LNCAP (cell line): ENCODE data around the gene RETREG2.

ENCODE experiments used
- TF ChIP-seq, protein P1 (sequence below): fragments of 450-650 bp; IDR thresholded peaks from 2 replicates; pipeline ENCODE4 v1.5.1; 2017; ENCODE audit warnings: mild to moderate bottlenecking

RETREG2 gene

DNA sequence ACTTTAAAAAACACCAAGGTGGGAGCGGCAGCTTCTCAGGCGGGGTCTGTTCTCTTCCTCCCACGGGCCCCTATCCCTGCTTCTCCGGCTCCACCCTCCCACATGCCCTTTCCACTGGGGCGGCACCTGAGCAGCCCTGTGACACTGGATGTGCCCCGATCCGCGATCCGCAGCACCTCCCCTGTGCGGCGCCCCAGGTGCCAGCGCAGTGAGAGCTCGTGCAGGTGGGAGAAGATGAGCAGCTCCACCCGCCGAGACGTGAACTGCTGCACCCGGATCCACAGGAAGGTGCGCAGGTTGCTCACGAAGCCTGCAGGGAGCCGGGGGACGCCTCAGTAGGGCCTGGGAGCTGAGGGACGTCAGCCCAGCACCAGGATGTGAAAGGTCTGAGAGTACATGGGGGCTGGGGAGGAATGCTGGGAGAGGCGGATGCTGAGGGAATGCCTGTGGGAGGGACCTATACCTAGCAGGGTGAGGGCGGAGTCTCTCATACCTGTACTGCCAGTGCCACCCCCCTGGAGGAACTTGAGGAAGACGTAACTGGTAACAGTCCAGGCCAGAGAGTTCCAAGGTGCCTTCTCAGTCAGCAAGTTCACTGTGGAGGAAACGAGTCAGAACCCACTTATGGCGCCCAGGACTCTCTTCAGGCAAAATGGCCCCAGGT is 37.9 kb downstream of the RETREG2 start:
- TF ChIP-seq, protein P1, sequence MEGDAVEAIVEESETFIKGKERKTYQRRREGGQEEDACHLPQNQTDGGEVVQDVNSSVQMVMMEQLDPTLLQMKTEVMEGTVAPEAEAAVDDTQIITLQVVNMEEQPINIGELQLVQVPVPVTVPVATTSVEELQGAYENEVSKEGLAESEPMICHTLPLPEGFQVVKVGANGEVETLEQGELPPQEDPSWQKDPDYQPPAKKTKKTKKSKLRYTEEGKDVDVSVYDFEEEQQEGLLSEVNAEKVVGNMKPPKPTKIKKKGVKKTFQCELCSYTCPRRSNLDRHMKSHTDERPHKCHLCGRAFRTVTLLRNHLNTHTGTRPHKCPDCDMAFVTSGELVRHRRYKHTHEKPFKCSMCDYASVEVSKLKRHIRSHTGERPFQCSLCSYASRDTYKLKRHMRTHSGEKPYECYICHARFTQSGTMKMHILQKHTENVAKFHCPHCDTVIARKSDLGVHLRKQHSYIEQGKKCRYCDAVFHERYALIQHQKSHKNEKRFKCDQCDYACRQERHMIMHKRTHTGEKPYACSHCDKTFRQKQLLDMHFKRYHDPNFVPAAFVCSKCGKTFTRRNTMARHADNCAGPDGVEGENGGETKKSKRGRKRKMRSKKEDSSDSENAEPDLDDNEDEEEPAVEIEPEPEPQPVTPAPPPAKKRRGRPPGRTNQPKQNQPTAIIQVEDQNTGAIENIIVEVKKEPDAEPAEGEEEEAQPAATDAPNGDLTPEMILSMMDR: no peak

DNA sequence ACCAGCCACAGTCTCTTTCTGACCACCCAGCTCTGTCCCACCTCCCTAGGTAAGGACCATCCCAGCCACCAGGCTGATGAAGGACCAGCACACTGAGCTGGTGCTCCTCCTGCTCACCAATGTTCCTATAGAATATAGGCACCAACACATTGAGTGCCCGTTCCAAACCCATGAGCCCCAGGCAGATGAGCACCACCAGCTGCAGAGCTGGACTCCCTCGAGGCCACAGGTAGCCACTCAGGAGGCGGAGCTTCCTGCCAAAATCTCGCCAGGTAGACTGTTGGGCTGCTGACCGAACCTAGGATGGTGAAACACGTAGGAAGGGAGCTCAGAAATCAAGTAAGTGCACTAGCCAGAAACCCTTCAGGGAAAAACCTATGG is 38.5 kb downstream of the RETREG2 start:
- TF ChIP-seq, protein P1: no peak

DNA sequence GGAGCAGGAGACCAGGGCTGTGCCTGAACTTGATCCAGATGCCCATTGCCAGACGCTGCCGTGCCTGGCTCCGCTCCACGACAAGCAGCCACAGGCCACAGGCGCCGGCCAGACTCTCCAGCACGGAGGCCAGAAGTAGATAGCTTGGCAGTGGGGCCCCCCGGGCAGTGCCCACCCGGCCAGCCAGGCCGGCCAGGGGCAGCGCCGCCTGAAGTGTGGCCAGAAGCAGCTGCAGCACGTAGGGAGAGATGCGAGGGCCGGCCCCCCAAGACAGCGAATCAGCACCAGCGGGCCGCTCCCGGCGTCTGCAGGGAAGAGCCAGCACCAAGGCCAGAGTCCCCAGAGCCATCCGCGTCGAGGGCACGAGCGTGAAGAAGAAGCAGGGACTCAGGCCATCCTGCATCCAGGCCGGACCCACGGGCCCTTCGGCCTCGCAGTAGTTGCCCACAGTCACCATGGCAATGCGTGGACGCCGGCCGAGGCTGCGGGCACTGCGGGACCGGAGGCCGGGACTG is 40.2 kb downstream of the RETREG2 start:
- TF ChIP-seq, protein P1: no peak

DNA sequence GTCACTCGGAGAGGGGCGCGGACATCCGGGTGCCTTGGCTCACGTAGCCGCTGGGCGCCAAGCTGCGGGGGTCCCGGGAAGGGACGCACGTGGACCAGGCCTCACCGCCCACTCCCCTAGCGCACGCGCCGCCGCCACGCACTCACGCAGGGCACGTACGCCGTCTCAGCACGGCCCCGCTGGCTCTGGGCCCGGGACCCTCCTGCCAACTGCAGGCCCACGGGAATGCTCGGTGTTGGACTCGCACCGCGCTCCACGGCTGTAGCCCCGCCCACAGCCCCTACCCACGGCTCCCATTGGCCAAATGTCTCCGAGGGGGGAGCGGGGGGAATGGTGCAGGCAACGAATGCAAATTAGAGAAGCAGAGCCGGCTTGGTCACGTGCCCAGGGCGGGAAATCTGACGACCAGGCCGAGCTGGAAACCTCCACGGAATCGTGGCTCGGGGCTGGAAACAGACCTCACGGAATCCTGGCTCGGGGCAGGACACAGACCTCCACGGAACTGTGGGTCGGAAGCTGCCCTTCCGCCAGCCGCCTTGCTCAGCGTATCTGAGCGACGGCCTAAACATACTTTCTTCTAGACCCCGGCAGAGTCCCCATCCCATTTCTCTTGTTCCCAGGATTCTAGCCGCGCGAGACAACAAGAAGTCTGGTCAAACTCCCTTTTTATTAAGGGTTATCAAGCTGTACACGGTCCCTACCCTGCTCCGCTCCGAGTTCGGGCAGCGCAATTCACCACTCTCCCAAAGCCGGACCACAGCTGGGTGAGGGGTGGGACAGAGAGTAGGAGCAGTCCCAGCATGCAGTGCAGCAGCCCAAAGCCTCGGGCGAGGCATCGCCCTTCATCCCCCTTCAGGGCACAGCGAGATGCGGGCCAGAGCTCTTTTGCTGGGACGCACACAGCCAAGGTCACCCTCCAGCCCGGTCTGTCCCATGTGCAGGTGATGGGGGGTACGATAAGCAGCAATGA is 40.9 kb downstream of the RETREG2 start, which contains the start of gene ABCB6:
ABCB6 (minus strand) TSS at position 227 of the 970 bp plus-strand sequence. CDS start 285 bp downstream, outside the sequence.
- TF ChIP-seq, protein P1: no peak

DNA sequence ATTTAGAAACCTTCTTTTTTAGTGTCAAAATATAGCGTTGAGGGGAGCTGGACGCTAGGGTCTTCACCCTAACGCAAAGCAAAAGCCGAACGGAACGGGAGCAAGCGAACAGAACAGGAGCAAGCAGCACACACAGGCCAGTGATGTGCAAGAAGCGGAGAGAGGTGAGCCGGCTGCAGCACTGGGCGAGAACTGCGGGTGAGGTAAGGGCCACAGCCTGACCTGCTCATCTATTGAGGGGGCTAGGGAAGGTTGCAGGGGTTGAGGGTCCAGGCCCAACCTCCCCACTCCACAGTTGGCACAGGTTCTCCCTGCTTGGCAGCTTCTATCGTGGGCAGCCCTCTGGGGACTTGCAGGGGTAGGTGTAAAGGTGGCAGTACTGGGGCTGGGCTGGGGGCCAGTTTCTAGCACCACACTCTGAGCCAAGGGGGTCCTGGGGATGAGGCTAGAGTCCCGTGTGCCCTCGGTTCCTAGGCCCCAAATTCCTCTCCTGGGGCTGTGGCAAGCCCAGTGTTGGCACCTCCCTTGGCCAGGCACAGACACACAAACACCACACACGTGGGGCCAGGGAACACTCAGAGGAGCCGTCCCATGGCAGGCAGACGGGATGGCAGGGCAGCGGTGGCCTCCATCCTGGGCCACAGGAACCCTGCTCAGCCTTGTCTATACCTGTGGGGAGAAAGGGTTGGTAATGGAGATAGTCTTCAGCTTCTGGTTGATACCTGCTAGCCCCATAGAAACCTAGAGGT is 41.9 kb downstream of the RETREG2 start:
- TF ChIP-seq, protein P1: no peak

DNA sequence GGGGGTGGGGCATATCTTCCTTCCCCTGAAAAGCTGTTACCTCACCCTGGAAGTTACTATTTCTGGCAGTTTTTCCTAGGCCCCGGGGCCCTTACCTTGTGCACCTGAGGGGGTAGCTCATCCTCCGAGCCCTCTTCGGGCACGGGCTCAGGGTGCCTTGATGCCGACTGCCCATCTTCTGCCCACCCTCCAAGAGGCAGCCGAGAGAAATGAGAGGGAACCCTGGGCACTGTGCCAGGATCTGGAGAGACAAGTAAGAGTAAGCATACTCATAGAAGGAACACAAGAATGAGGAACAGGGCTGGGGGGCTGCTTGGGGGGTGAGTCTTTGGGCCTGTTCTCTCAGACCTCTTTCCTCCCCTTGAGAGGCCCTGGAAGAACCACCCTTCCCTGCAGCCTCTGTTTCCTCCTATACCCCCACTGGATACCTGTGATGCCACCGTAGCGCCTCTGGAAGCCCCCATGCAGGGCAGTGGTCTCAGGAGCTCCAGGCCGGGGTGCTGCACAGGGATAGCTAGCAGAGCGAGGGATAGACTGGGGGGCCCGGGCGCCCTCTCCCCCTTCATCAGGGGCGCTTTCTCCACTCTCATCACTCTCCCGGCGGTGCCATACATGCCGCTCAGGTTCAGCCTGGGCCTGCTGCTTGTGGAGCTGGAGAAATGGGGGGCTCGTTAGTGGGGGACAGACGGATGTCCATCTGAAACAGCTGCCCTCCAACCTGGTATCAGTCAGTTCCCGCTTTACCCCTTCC is 42.8 kb downstream of the RETREG2 start:
- TF ChIP-seq, protein P1: no peak
